Panc1 (cell line): ENCODE data around the gene TRIM74. TPM values are rescaled to one million over a fixed set of nuclear protein-coding genes. Genes with fewer than 3 reads are reported as not detected.

Experiments used
- ATAC-seq: fragments of 200-7000 bp; cut with Tn5 transposase; 2 replicates; pipeline ENCODE4 v1.9.1; 2020; ENCODE audit warnings: mild to moderate bottlenecking, moderate library complexity
- BruUV-seq: library from RNA; stranded (reverse); fragments of 400-500 nt; replicated peaks from 2 replicates; lab custom pipeline; 2021; lab: Mats Ljungman, UMichigan
- CTCF ChIA-PET: fragments of 300-600 bp; sonication (Branson Sonifier 250); formaldehyde crosslinking; loops from one replicate; lab custom pipeline; 2022; ENCODE audit warnings: antibody characterized with exemption; lab: Charles Lee
- POLR2A ChIA-PET: fragments of 300-600 bp; sonication (Branson Sonifier 250); formaldehyde crosslinking; loops from one replicate; lab custom pipeline; 2022; ENCODE audit warnings: antibody characterized with exemption; lab: Charles Lee
- DNase-seq: peaks from one replicate; pipeline ENCODE4 v3.0.0-alpha.2; 2010; ENCODE audit warnings: low read depth, low spot score
- H3K27ac ChIP-seq: 2 replicates; pipeline ENCODE4 v1.5.1; 2011; ENCODE audit warnings: mild to moderate bottlenecking, low read length, inconsistent platforms
- H3K27me3 ChIP-seq: fragments of 200-500 bp; sonication (Bioruptor generic); 2 replicates; pipeline ENCODE4 v1.6.0; 2014; ENCODE audit warnings: low read length, inconsistent platforms; ENCODE audit not compliant: control insufficient read depth, insufficient read depth
- H3K36me3 ChIP-seq: fragments of 200-500 bp; sonication (Bioruptor generic); 2 replicates; pipeline ENCODE4 v1.5.1; 2014; ENCODE audit warnings: inconsistent platforms, mild to moderate bottlenecking, low read length, moderate library complexity; ENCODE audit not compliant: control insufficient read depth, insufficient read depth
- H3K4me1 ChIP-seq: 2 replicates; pipeline ENCODE4 v1.5.1; 2011; ENCODE audit warnings: inconsistent platforms, mild to moderate bottlenecking, low read length, moderate library complexity; ENCODE audit not compliant: control insufficient read depth, insufficient read depth
- H3K4me3 ChIP-seq, 2 experiments: 2 replicates each; pipeline ENCODE4 v1.5.1; 2011 to 2012; ENCODE audit warnings: low read depth in 2 of 2, low read length in 2 of 2, mild to moderate bottlenecking in 2 of 2, inconsistent platforms in 1 of 2, moderate library complexity in 1 of 2
- H3K9me3 ChIP-seq: fragments of 200-500 bp; sonication (Bioruptor generic); 2 replicates; pipeline ENCODE4 v1.5.1; 2014; ENCODE audit warnings: low read depth, mild to moderate bottlenecking, inconsistent platforms, low read length, moderate library complexity; ENCODE audit not compliant: control insufficient read depth, insufficient read depth
- CTCF ChIP-seq: fragments of 450-650 bp; IDR thresholded peaks from 2 replicates; pipeline ENCODE4 v1.5.1; 2017; ENCODE audit warnings: mild to moderate bottlenecking
- POLR2AphosphoS5 ChIP-seq: IDR thresholded peaks from 2 replicates; pipeline ENCODE4 v1.6.1; 2012; ENCODE audit warnings: mild to moderate bottlenecking, low read depth, low read length, moderate library complexity
- SIN3A ChIP-seq: IDR thresholded peaks from 2 replicates; pipeline ENCODE4 v1.6.1; 2012; ENCODE audit warnings: low read depth, mild to moderate bottlenecking, low read length, moderate library complexity, borderline replicate concordance; ENCODE audit not compliant: insufficient read depth
- TCF7L2 ChIP-seq: IDR thresholded peaks from 2 replicates; pipeline ENCODE4 v1.6.1; 2011; ENCODE audit warnings: mild to moderate bottlenecking, low read depth, low read length, inconsistent platforms
- in situ Hi-C: cut with HindIII; loops from 2 replicates; pipeline ENCODE4 v1.10.0; 2016; ENCODE audit warnings: low sequenced_read_pairs, low pct_unique_long_range_greater_than_20kb
- intact Hi-C: fragments of 100-400 bp; cut with micrococcal nuclease; formaldehyde crosslinking; loops from one replicate; pipeline ENCODE4 v1.10.0; 2022; ENCODE audit not compliant: unreplicated experiment
- total RNA-seq: library from RNA; stranded (reverse); gene quantifications from one replicate; pipeline ENCODE4 v1.2.1, GENCODE V29; 2021; ENCODE audit not compliant: unreplicated experiment
- TF ChIP-seq, protein P1 (sequence below), 2 experiments: IDR thresholded peaks; 2 replicates each; pipeline ENCODE4 v1.6.1; 2011 to 2012; ENCODE audit warnings: low read depth in 2 of 2, control low read depth in 1 of 2, low read length in 1 of 2, mild to moderate bottlenecking in 1 of 2, moderate library complexity in 1 of 2; ENCODE audit not compliant: insufficient read depth in 1 of 2

TRIM74 gene
- total RNA-seq, 1 experiment from 2014 or later: 0.46 TPM

DNA sequence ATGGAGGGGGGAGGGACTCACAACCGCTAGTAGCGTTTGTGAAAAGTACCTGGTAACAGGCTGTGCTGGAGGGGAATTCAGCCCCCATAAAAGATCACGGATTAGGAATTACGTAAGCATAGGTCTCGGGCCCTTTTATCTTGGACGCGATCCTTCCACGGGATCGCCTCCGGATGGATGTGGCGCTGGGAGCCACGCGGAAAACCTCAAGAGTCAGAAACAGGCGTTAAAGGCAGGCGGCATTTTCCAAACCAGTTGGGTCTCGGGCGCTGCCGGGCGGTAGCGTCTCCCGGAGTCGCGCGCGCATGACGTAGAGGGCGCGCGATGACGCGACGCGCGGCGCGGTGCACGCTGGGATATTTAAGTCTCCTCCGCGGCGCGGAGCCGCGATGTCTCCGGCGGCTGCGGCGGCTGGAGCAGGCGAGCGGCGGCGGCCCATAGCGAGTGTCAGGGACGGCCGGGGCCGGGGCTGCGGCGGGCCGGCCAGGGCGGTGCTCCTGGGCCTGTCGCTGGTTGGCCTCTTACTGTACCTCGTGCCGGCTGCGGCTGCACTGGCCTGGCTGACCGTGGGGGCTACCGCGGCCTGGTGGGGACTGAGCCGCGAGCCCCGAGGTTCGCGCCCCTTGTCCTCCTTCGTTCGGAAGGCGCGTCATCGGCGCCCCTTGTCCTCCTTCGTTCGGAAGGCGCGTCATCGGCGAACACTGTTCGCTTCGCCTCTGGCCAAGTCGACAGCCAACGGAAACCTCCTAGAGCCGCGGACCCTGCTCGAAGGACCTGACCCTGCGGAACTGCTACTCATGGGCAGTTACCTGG lies 44.3 kb downstream of the TRIM74 start, which contains the start of gene POM121:
TSS of gene POM121 (plus strand) at position 363 of the 813 bp plus-strand sequence. CDS start at position 390, 27 bp downstream.
- Histone ChIP-seq H3K4me3 (peak within 1 kb of the TSS; percentile 72 to 82), H3K27me3 (no peaks in the 10 kb centered on the region), H3K9me3 (no peaks in the 10 kb centered on the region), H3K36me3 (peaks cover 25% of the 10 kb centered on the region), H3K4me1 (peaks cover 14% of the 10 kb centered on the region), H3K27ac (peak within 1 kb of the TSS; percentile 99)
- DNase-seq (peak; percentile 61), ATAC-seq (peak; percentile 95)
- intact Hi-C loops: no loop called here
- ChIA-PET POLR2A (no interaction called here), CTCF (no interaction called here)
- no TSS peak for BruUV-seq
- in situ Hi-C loops: no loop called here
- TF ChIP-seq TCF7L2 (peak; percentile 67; the same call in 1 of the 2 replicates), POLR2AphosphoS5 (peak; percentile 92), SIN3A (0 out of 2 replicates have a peak, but pooled peaks have one; percentile 74), CTCF (no peak)
- TF ChIP-seq, protein P1, sequence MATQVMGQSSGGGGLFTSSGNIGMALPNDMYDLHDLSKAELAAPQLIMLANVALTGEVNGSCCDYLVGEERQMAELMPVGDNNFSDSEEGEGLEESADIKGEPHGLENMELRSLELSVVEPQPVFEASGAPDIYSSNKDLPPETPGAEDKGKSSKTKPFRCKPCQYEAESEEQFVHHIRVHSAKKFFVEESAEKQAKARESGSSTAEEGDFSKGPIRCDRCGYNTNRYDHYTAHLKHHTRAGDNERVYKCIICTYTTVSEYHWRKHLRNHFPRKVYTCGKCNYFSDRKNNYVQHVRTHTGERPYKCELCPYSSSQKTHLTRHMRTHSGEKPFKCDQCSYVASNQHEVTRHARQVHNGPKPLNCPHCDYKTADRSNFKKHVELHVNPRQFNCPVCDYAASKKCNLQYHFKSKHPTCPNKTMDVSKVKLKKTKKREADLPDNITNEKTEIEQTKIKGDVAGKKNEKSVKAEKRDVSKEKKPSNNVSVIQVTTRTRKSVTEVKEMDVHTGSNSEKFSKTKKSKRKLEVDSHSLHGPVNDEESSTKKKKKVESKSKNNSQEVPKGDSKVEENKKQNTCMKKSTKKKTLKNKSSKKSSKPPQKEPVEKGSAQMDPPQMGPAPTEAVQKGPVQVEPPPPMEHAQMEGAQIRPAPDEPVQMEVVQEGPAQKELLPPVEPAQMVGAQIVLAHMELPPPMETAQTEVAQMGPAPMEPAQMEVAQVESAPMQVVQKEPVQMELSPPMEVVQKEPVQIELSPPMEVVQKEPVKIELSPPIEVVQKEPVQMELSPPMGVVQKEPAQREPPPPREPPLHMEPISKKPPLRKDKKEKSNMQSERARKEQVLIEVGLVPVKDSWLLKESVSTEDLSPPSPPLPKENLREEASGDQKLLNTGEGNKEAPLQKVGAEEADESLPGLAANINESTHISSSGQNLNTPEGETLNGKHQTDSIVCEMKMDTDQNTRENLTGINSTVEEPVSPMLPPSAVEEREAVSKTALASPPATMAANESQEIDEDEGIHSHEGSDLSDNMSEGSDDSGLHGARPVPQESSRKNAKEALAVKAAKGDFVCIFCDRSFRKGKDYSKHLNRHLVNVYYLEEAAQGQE (IDR thresholded peaks at IDR 0.05; ENCODE audit: insufficient read depth in 1 of 2, low read depth in 2 of 2, low read length in 1 of 2): no peak

GRCh38 chr7:72924386-72924732 lies 44.9 kb downstream of the TRIM74 start:
- Histone ChIP-seq H3K4me3 (peak overlapping the region; percentile 72 to 82), H3K27ac (peak overlapping the region; percentile 99), H3K36me3 (peaks cover 22% of the 10 kb centered on the region), H3K27me3 (no peaks in the 10 kb centered on the region), H3K4me1 (peaks cover 14% of the 10 kb centered on the region), H3K9me3 (no peaks in the 10 kb centered on the region)
- POLR2A ChIA-PET: no interaction called here
- BruUV-seq: TSS peak; percentile 99
- in situ Hi-C loops (no loop called here), intact Hi-C loops (no loop called here)
- TF ChIP-seq POLR2AphosphoS5 (no peak), SIN3A (no peak), TCF7L2 (no peak), CTCF (no peak)
- TF ChIP-seq, protein P1 (IDR thresholded peaks at IDR 0.05; ENCODE audit: insufficient read depth in 1 of 2, low read depth in 2 of 2, low read length in 1 of 2): no peak
- CTCF ChIA-PET: no interaction called here
- DNase-seq: no peak
- peak; percentile 44 for ATAC-seq
